WERI-Rb-1 (cell line): ENCODE measurements around the gene CYP4B1.

Experiments
- DNase-seq: peaks from one replicate; pipeline ENCODE4 v3.0.0-alpha.2; 2020
- H3K27ac ChIP-seq: fragments of 250-450 bp; sonication (Bioruptor Pico); 2 replicates; pipeline ENCODE4 v1.5.1; 2020; ENCODE audit warnings: mild to moderate bottlenecking, moderate library complexity
- H3K27me3 ChIP-seq: fragments of 250-450 bp; sonication (Bioruptor Pico); 2 replicates; pipeline ENCODE4 v1.5.1; 2021; ENCODE audit warnings: mild to moderate bottlenecking, low read depth, moderate library complexity; ENCODE audit not compliant: insufficient read depth, severe bottlenecking
- H3K36me3 ChIP-seq: fragments of 250-450 bp; sonication (Bioruptor Pico); 2 replicates; pipeline ENCODE4 v1.5.1; 2020; ENCODE audit warnings: mild to moderate bottlenecking, moderate library complexity
- H3K4me3 ChIP-seq: 2 replicates; pipeline ENCODE4 v1.5.1; 2011; ENCODE audit warnings: low read depth, mild to moderate bottlenecking, control low read depth, low read length
- H3K9me3 ChIP-seq: fragments of 250-450 bp; sonication (Bioruptor Pico); 2 replicates; pipeline ENCODE4 v1.5.1; 2021; ENCODE audit warnings: mild to moderate bottlenecking, moderate library complexity; ENCODE audit not compliant: severe bottlenecking
- CTCF ChIP-seq: IDR thresholded peaks from 2 replicates; pipeline ENCODE4 v1.5.1; 2011; ENCODE audit warnings: low read depth, mild to moderate bottlenecking, control low read depth, inconsistent platforms, low read length

Gene CYP4B1

GRCh38 chr1:46804027-46804889, 5.4 kb downstream of the CYP4B1 start:
- no peak for DNase-seq
- Histone ChIP-seq H3K27ac (no peak overlapping the region), H3K4me3 (no peak overlapping the region), H3K27me3 (peaks cover 4% of the 10 kb centered on the region), H3K36me3 (no peaks in the 10 kb centered on the region), H3K9me3 (no peaks in the 10 kb centered on the region)
- TF ChIP-seq CTCF, result no peak

DNA sequence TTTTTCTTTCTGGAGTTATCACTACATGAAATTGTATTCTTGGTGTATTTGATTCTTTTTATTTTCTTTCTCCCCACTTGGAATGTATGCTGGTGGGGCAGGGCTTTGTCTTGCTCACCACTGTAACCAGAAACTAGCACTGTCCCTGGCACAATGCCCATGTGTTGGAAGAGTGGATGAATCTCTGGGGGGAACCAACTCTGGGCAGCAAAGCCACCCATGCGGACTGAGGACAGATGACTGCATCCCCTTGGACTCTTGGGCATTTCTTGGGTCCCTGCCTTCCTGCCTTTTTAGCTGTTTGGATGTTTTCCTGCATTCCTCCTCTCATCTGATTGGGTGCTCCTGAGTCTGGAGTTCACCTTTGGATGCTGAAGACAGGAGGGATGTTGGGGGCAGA, 6.1 kb downstream of the CYP4B1 start:
- H3K27me3 ChIP-seq, result peaks cover 4% of the 10 kb centered on the region
- H3K9me3 ChIP-seq, result no peaks in the 10 kb centered on the region
- H3K27ac ChIP-seq, result no peak overlapping the region
- no peak for TF ChIP-seq CTCF
- H3K36me3 ChIP-seq, result no peaks in the 10 kb centered on the region
- DNase-seq, result no peak
- H3K4me3 ChIP-seq, result no peak overlapping the region

DNA sequence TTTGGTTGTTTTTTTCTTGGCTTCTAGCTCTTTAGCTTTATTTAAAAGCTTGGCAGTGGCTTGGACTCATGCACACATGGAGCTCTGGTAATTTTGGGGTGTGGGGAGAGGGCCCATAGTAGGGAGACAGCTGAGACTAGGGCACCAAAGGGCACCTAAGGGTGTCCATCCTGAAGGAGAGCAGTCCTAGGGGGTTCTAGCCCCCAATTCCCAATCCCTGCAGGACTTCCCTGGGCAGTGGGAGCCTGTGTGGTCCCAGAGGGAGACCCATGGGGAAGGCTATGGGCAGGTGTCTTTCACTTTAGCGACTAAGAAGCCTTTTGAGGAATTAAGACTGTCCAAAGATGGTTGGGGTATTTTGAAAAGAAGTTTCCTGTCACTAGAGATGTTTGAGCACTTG, 6.9 kb downstream of the CYP4B1 start:
- Histone ChIP-seq H3K36me3 (no peaks in the 10 kb centered on the region), H3K4me3 (no peak overlapping the region), H3K27me3 (peaks cover 4% of the 10 kb centered on the region), H3K27ac (no peak overlapping the region), H3K9me3 (no peaks in the 10 kb centered on the region)
- no peak for TF ChIP-seq CTCF
- no peak for DNase-seq

- no peak overlapping the region for H3K4me3 ChIP-seq
- H3K36me3 ChIP-seq, result no peaks in the 10 kb centered on the region
- DNase-seq, result no peak
- no peak overlapping the region for H3K27ac ChIP-seq
- H3K9me3 ChIP-seq, result no peaks in the 10 kb centered on the region
- TF ChIP-seq CTCF, result no peak
- H3K27me3 ChIP-seq, result peaks cover 4% of the 10 kb centered on the region
Observed at GRCh38 chr1:46806196-46807020, 7.6 kb downstream of the CYP4B1 start.

DNA sequence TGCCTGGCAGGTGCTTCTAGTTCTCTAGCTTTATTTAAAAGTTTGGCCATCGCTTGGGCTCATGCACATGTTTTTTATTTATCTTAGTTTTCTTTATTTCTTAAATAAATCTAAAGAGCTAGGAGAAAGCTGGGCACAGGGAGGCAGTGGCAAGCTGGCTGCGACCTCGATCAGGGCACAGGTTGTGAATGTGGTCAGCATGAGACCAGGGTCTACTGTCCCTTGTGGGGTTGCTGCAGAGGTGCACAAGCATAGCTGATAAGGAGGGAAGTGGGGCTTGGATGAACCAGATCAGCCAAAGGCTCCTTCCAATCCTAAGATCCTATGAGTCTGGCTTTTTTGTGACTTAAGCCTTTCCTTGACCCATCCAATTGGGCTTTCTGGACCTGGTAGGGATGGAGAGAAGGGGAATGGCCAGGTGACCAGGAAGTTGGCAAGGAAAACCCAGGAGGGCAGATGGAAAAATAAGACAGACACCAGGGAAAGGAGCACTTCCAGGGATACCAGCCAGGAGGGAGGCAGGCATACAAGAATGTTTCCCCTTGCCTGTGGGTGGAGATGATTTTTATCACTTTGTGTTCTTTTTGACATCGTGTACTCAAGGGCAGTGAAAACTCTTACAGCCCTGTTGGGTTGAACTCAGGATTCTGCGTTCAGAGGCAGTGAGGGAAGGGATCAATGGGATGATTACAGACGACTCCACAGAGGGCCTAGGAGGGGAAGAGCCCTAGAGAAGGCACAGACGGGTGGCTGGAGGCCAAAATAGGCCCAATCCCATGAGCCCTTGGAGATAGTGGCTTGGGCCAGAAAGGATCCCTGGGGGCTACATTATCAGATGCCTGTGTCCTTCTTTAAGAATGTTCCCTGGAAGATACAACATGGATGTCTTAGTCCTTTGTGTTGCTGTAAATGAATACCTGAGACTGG, 8.5 kb downstream of the CYP4B1 start:
- no peak overlapping the region for H3K4me3 ChIP-seq
- no peaks in the 10 kb centered on the region for H3K9me3 ChIP-seq
- DNase-seq, result no peak
- no peak for TF ChIP-seq CTCF
- peaks cover 4% of the 10 kb centered on the region for H3K27me3 ChIP-seq
- no peak overlapping the region for H3K27ac ChIP-seq
- H3K36me3 ChIP-seq, result no peaks in the 10 kb centered on the region
